Trophoblast cell (in vitro differentiated cells and primary cell): ENCODE results near the gene S100B.

Experiments
- DNase-seq, 2 donors: peaks; one replicate each; pipeline ENCODE4 v3.0.0-alpha.2; 2016
- H2AFZ ChIP-seq: 2 replicates; pipeline ENCODE4 v1.6.1; 2013; ENCODE audit warnings: low read length, moderate library complexity, mild to moderate bottlenecking; ENCODE audit not compliant: insufficient read depth, poor library complexity
- H2AK5ac ChIP-seq: 2 replicates; pipeline ENCODE4 v1.6.1; 2013; ENCODE audit warnings: mild to moderate bottlenecking, low read length
- H2BK120ac ChIP-seq: 2 replicates; pipeline ENCODE4 v1.6.1; 2013; ENCODE audit warnings: low read length, mild to moderate bottlenecking, moderate library complexity; ENCODE audit not compliant: insufficient read depth, poor library complexity
- H2BK12ac ChIP-seq: 2 replicates; pipeline ENCODE4 v1.6.1; 2013; ENCODE audit warnings: mild to moderate bottlenecking, low read length, moderate library complexity
- H2BK5ac ChIP-seq: 2 replicates; pipeline ENCODE4 v1.6.1; 2013; ENCODE audit warnings: low read length, low read depth, moderate library complexity, mild to moderate bottlenecking; ENCODE audit not compliant: poor library complexity
- H3K14ac ChIP-seq: 2 replicates; pipeline ENCODE4 v1.6.1; 2013; ENCODE audit warnings: mild to moderate bottlenecking, low read length
- H3K18ac ChIP-seq: 2 replicates; pipeline ENCODE4 v1.6.1; 2013; ENCODE audit warnings: mild to moderate bottlenecking, low read length
- H3K23ac ChIP-seq: 2 replicates; pipeline ENCODE4 v1.6.1; 2013; ENCODE audit warnings: low read length
- H3K27ac ChIP-seq: 2 replicates; pipeline ENCODE4 v1.5.1; 2013; ENCODE audit warnings: low read depth, mild to moderate bottlenecking, inconsistent platforms, low read length, moderate library complexity
- H3K27me3 ChIP-seq: 2 replicates; pipeline ENCODE4 v1.6.1; 2013; ENCODE audit warnings: inconsistent platforms, mild to moderate bottlenecking, low read length, moderate library complexity; ENCODE audit not compliant: insufficient read depth
- H3K36me3 ChIP-seq, 2 experiments: 1 replicate in 1 of 2; 2 replicates in 1 of 2; pipeline ENCODE4 v1.6.1; 2013; ENCODE audit warnings: low read length in 2 of 2, mild to moderate bottlenecking in 2 of 2, moderate library complexity in 1 of 2; ENCODE audit not compliant: insufficient read depth in 2 of 2, control insufficient read depth in 1 of 2
- H3K4ac ChIP-seq: 2 replicates; pipeline ENCODE4 v1.6.1; 2013; ENCODE audit warnings: low read depth, mild to moderate bottlenecking, low read length, moderate library complexity
- H3K4me1 ChIP-seq, 2 experiments: 1 replicate in 1 of 2; 2 replicates in 1 of 2; pipeline ENCODE4 v1.6.1; 2013; ENCODE audit warnings: low read length in 2 of 2, mild to moderate bottlenecking in 2 of 2, moderate library complexity in 1 of 2; ENCODE audit not compliant: insufficient read depth in 2 of 2, control insufficient read depth in 1 of 2
- H3K4me2 ChIP-seq: 2 replicates; pipeline ENCODE4 v1.6.1; 2013; ENCODE audit warnings: inconsistent platforms, mild to moderate bottlenecking, low read length, moderate library complexity
- H3K4me3 ChIP-seq: 2 replicates; pipeline ENCODE4 v1.5.1; 2013; ENCODE audit warnings: mild to moderate bottlenecking, low read depth, low read length, inconsistent platforms
- H3K79me1 ChIP-seq: one replicate; pipeline ENCODE4 v1.6.1; 2013; ENCODE audit warnings: low read length
- H3K79me2 ChIP-seq: 2 replicates; pipeline ENCODE4 v1.6.1; 2013; ENCODE audit warnings: low read length, mild to moderate bottlenecking; ENCODE audit not compliant: control insufficient read depth, insufficient read depth, poor library complexity
- H3K9ac ChIP-seq: 2 replicates; pipeline ENCODE4 v1.6.1; 2013; ENCODE audit warnings: mild to moderate bottlenecking, low read length
- H3K9me3 ChIP-seq: 2 replicates; pipeline ENCODE4 v1.6.1; 2013; ENCODE audit warnings: low read depth, mild to moderate bottlenecking, control low read depth, inconsistent platforms, low read length; ENCODE audit not compliant: insufficient read depth
- H4K12ac ChIP-seq: 2 replicates; pipeline ENCODE4 v1.6.1; 2013; ENCODE audit warnings: low read depth, mild to moderate bottlenecking, low read length, moderate library complexity
- H4K8ac ChIP-seq: 2 replicates; pipeline ENCODE4 v1.6.1; 2013; ENCODE audit warnings: low read depth, mild to moderate bottlenecking, low read length, moderate library complexity
- H4K91ac ChIP-seq: one replicate; pipeline ENCODE4 v1.6.1; 2013; ENCODE audit warnings: low read depth, mild to moderate bottlenecking, low read length, moderate library complexity
- WGBS: extraction: QIAGEN DNeasy Blood & Tissue Kit; methylation state at CpG from one replicate; pipeline ENCODE4 v1.1.7; 2013; ENCODE audit warnings: missing lambda C conversion rate; ENCODE audit not compliant: insufficient read length, insufficient coverage; ENCODE audit errors: extremely low coverage; 5-methylcytosine and 5-hydroxymethylcytosine counted together

Gene S100B

DNA sequence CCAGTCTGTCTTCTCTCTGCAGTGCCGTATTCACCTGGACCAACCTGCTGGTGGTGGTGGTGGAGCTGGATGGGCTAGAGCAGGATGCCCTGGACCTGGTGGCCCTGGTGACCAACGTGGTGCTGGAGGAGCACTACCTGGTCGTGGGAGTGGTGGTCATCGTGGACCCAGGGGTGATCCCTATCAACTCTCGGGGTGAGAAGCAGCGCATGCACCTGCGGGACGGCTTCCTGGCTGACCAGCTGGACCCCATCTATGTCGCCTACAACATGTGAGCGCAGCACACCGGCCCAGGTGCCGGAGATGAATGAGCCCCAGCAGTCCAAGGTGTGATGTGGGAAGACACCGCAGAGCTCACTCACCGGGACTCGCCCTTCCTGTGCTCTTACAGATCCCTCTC is 37.5 kb downstream of the S100B start:
- WGBS = no CpG with 5 or more reads among the region's 15 CpGs
- H4K8ac ChIP-seq = no peak overlapping the region
- H3K4me1 ChIP-seq = no peaks in the 10 kb centered on the region

GRCh38 chr21:46564391-46564790 is 40.5 kb downstream of the S100B start:
- no peak overlapping the region for H3K14ac ChIP-seq
- no peak overlapping the region for H2BK120ac ChIP-seq
- H3K4me2 ChIP-seq = no peak overlapping the region
- H3K9ac ChIP-seq = no peak overlapping the region
- peaks cover 3% of the 10 kb centered on the region for H3K9me3 ChIP-seq
- H4K8ac ChIP-seq = no peak overlapping the region
- no peak overlapping the region for H2AK5ac ChIP-seq
- H3K79me2 ChIP-seq = no peaks in the 10 kb centered on the region
- WGBS = no CpG with 5 or more reads among the region's 10 CpGs
- H3K18ac ChIP-seq = no peak overlapping the region
- no peak overlapping the region for H2AFZ ChIP-seq
- no peaks in the 10 kb centered on the region for H3K27me3 ChIP-seq
- no peak overlapping the region for H2BK5ac ChIP-seq
- H3K79me1 ChIP-seq = no peaks in the 10 kb centered on the region
- H3K36me3 ChIP-seq = peaks cover 69 to 79% of the 10 kb centered on the region in 2 experiments
- no peak overlapping the region for H3K27ac ChIP-seq
- H3K23ac ChIP-seq = no peak overlapping the region
- H3K4ac ChIP-seq = no peak overlapping the region
- H4K12ac ChIP-seq = no peak overlapping the region
- H2BK12ac ChIP-seq = no peak overlapping the region
- no peak overlapping the region for H4K91ac ChIP-seq
- H3K4me3 ChIP-seq = no peak overlapping the region
- no peak for DNase-seq
- H3K4me1 ChIP-seq = no peaks in the 10 kb centered on the region

More for the DNA sequence above, 37.5 kb downstream of the S100B start:
- H3K14ac ChIP-seq = no peak overlapping the region
- H2AK5ac ChIP-seq = no peak overlapping the region
- no peak overlapping the region for H3K4ac ChIP-seq
- H3K9me3 ChIP-seq = peaks cover 5% of the 10 kb centered on the region
- H2AFZ ChIP-seq = no peak overlapping the region
- no peak overlapping the region for H3K9ac ChIP-seq
- no peaks in the 10 kb centered on the region for H3K27me3 ChIP-seq
- H3K18ac ChIP-seq = no peak overlapping the region
- H3K23ac ChIP-seq = no peak overlapping the region
- no peak overlapping the region for H4K12ac ChIP-seq
- no peak overlapping the region for H2BK120ac ChIP-seq
- no peak overlapping the region for H2BK5ac ChIP-seq
- H2BK12ac ChIP-seq = no peak overlapping the region
- no peak for DNase-seq
- no peaks in the 10 kb centered on the region for H3K79me1 ChIP-seq
- no peaks in the 10 kb centered on the region for H3K79me2 ChIP-seq
- H3K4me3 ChIP-seq = no peak overlapping the region
- H4K91ac ChIP-seq = no peak overlapping the region
- H3K4me2 ChIP-seq = no peak overlapping the region
- peaks cover 54 to 60% of the 10 kb centered on the region in 2 experiments for H3K36me3 ChIP-seq
- no peak overlapping the region for H3K27ac ChIP-seq

- no peak overlapping the region for H2BK120ac ChIP-seq
- no peak overlapping the region for H2AK5ac ChIP-seq
- no peak overlapping the region for H3K9ac ChIP-seq
- H4K12ac ChIP-seq = no peak overlapping the region
- H3K27ac ChIP-seq = no peak overlapping the region
- H2BK12ac ChIP-seq = no peak overlapping the region
- H3K4me2 ChIP-seq = no peak overlapping the region
- H3K79me2 ChIP-seq = no peaks in the 10 kb centered on the region
- no peak overlapping the region for H3K4me3 ChIP-seq
- H4K8ac ChIP-seq = no peak overlapping the region
- peaks cover 74 to 83% of the 10 kb centered on the region in 2 experiments for H3K36me3 ChIP-seq
- no peak overlapping the region for H2AFZ ChIP-seq
- no peak overlapping the region for H4K91ac ChIP-seq
- H3K27me3 ChIP-seq = no peaks in the 10 kb centered on the region
- no peak overlapping the region for H2BK5ac ChIP-seq
- H3K4me1 ChIP-seq = no peaks in the 10 kb centered on the region
- H3K79me1 ChIP-seq = no peaks in the 10 kb centered on the region
- H3K14ac ChIP-seq = no peak overlapping the region
- no peak overlapping the region for H3K4ac ChIP-seq
- WGBS = no CpG with 5 or more reads among the region's 14 CpGs
- no peak overlapping the region for H3K23ac ChIP-seq
- no peak overlapping the region for H3K18ac ChIP-seq
- H3K9me3 ChIP-seq = peaks cover 3% of the 10 kb centered on the region
- DNase-seq = no peak
Measured at GRCh38 chr21:46562964-46563607, 41.8 kb downstream of the S100B start.

DNA sequence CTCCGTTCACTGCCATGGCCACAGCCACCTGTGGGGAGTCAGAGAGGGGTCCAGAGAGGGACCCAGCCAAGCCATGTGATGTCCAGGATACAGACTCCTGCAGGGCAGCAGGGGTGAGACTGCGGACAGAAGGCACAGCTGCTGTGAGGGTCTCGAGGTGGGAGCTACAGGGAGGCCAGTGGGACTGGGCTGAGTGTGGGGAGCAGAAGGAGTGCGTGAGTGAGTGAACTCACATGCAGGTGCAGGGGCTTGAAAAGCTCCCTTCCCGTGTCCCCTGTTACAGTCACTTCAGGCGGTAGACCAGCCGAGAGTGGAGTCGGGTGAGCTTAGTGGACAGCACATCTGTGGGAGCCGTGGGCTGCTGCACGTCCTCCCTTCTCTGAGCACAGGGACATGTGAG is 42.4 kb downstream of the S100B start:
- Histone ChIP-seq H2BK120ac (no peak overlapping the region), H2AFZ (no peak overlapping the region), H3K79me2 (no peaks in the 10 kb centered on the region), H3K4ac (no peak overlapping the region), H3K36me3 (peaks cover 76 to 84% of the 10 kb centered on the region in 2 experiments), H2BK5ac (no peak overlapping the region), H3K14ac (no peak overlapping the region), H4K8ac (no peak overlapping the region), H3K4me3 (no peak overlapping the region), H3K79me1 (no peaks in the 10 kb centered on the region), H3K27ac (no peak overlapping the region), H4K91ac (no peak overlapping the region), H3K9me3 (peaks cover 3% of the 10 kb centered on the region), H2AK5ac (no peak overlapping the region), H3K4me1 (no peaks in the 10 kb centered on the region), H2BK12ac (no peak overlapping the region), H3K18ac (no peak overlapping the region), H3K9ac (no peak overlapping the region), H3K27me3 (no peaks in the 10 kb centered on the region), H3K4me2 (no peak overlapping the region), H3K23ac (no peak overlapping the region), H4K12ac (no peak overlapping the region)
- no peak for DNase-seq
- WGBS = no CpG with 5 or more reads among the region's 10 CpGs
